Measurements from ENCODE around the gene SLCO3A1. TPM values are rescaled to one million over a fixed set of nuclear protein-coding genes. Genes with fewer than 3 reads are reported as not detected.

SLCO3A1 gene
- total and polyA plus RNA-seq, 2 of the 8 experiments (the other 6 are each of a cell fraction or from before 2014, with no cell fraction given) = 15.1 to 20.4 TPM

- Histone ChIP-seq H3K4me1 (replicated peaks in 1 of 4; ENCODE audit: control insufficient read depth in 3 of 4, insufficient read depth in 4 of 4, low read length in 3 of 4) (peaks cover 0 to 4% (median 3%) of the 10 kb centered on the region in 4 experiments; a peak in 3 of 7 replicates), H3K14ac (ENCODE audit: insufficient read length) (no peak overlapping the region), H2BK15ac (ENCODE audit: low read length) (no peak overlapping the region), H3K56ac (replicated peaks; ENCODE audit: insufficient read length, low read depth, low read length) (no peak overlapping the region), H3K9ac (replicated peaks in 1 of 4; ENCODE audit: extremely low read depth in 1 of 4, low read depth in 3 of 4, low read length in 3 of 4) (no peak overlapping the region), H3K23me2 (ENCODE audit: low read depth, low read length) (no peaks in the 10 kb centered on the region), H2BK5ac (ENCODE audit: low read depth, low read length) (no peak overlapping the region), H3K79me1 (ENCODE audit: low read depth, low read length) (peaks cover 2% of the 10 kb centered on the region; the same call in 1 of the 2 replicates), H2AK5ac (ENCODE audit: low read depth, low read length) (no peak overlapping the region), H3K27me3 (replicated peaks in 1 of 4; ENCODE audit: control insufficient read depth in 3 of 4, extremely low read depth in 1 of 4, insufficient read depth in 3 of 4, low read length in 3 of 4) (no peaks in the 10 kb centered on the region), H3K27ac (ENCODE audit: low read depth, low read length) (no peak overlapping the region), H3K4me2 (ENCODE audit: insufficient read depth in 1 of 2, low read depth in 2 of 2, low read length in 2 of 2) (no peak overlapping the region), H2BK120ac (replicated peaks; ENCODE audit: low read depth, low read length) (no peak overlapping the region), H3K4me3 (ENCODE audit: extremely low read depth in 1 of 4, insufficient read depth in 2 of 4, low read depth in 3 of 4, low read length in 4 of 4) (no peak overlapping the region), H3K9me3 (ENCODE audit: insufficient read depth in 2 of 2, low read depth in 1 of 2, low read length in 1 of 2) (no peaks in the 10 kb centered on the region), H2BK20ac (ENCODE audit: low read length) (no peak overlapping the region), H2AFZ (ENCODE audit: low read length) (no peak overlapping the region), H4K91ac (replicated peaks; ENCODE audit: insufficient read length, low read length) (no peak overlapping the region), H2BK12ac (ENCODE audit: low read depth, low read length) (no peak overlapping the region), H3K4ac (replicated peaks; ENCODE audit: insufficient read length, low read depth, low read length) (no peak overlapping the region), H3K36me3 (ENCODE audit: control insufficient read depth in 2 of 4, insufficient read depth in 4 of 4, low read length in 3 of 4) (peaks cover 0 to 4% (median 0%) of the 10 kb centered on the region in 4 experiments; a peak in 1 of 8 replicates), H4K20me1 (replicated peaks in 1 of 2; ENCODE audit: control insufficient read depth in 1 of 2, insufficient read depth in 2 of 2, low read length in 2 of 2) (no peaks in the 10 kb centered on the region), H3K18ac (ENCODE audit: extremely low read depth, low read length) (no peak overlapping the region), H3K79me2 (ENCODE audit: control insufficient read depth in 1 of 2, insufficient read depth in 2 of 2, low read length in 2 of 2) (no peaks in the 10 kb centered on the region; a peak in 1 of 4 replicates), H4K8ac (ENCODE audit: extremely low read depth, insufficient read depth, low read length) (no peak overlapping the region), H4K5ac (ENCODE audit: insufficient read length, low read depth, low read length) (no peak overlapping the region), H3K23ac (ENCODE audit: insufficient read length) (no peak overlapping the region)
- TF ChIP-seq MAX (IDR thresholded peaks at IDR 0.05) (no peak), CTCF (IDR thresholded peaks at IDR 0.05; ENCODE audit: control extremely low read depth in 1 of 3, insufficient read depth in 1 of 3, low read depth in 1 of 3, low read length in 3 of 3) (no peak), GABPA (IDR thresholded peaks at IDR 0.05; ENCODE audit: borderline replicate concordance, insufficient read depth, low read length) (no peak), CTBP2 (IDR thresholded peaks at IDR 0.05; ENCODE audit: borderline replicate concordance, insufficient read depth, insufficient read length, low read length) (no peak), KDM1A (IDR thresholded peaks at IDR 0.05; ENCODE audit: borderline replicate concordance, low read length) (no peak), BRCA1 (IDR thresholded peaks at IDR 0.05; ENCODE audit: low read depth, low read length) (no peak), CBX8 (IDR thresholded peaks at IDR 0.05; ENCODE audit: borderline replicate concordance, low read depth, low read length) (no peak)
- CTCF ChIA-PET (ENCODE audit: partially characterized antibody) = interaction anchor here (1.4 kb wide), 1 partner anchor 161 kb away, joined by 4 read pairs; no protein-coding TSS in a partner anchor
- POLR2A ChIA-PET (ENCODE audit: partially characterized antibody) = no interaction called here
- no peak for DNase-seq (ENCODE audit: low read depth in 1 of 2, low spot score in 2 of 2)
- no peak for FAIRE-seq
- WGBS, 2 experiments (ENCODE audit: extremely low coverage in 1 of 2, insufficient coverage in 1 of 2, insufficient read length in 1 of 2, insufficient replicate concordance in 2 of 2, low coverage in 1 of 2, low lambda C conversion rate in 2 of 2, missing lambda C conversion rate in 1 of 2) = 88% methylated on average over 4 of the region's 4 CpGs; no CpG with 5 or more reads in 1 of the 2 experiments
These were observed 64.3 kb downstream of the SLCO3A1 start for GRCh38 chr15:91917686-91918360.
